Measurements from ENCODE around the gene RAPGEF6.

- TF ChIP-seq EZH2phosphoT487 (IDR thresholded peaks at IDR 0.05; ENCODE audit: borderline replicate concordance, low read length), result no peak
- no peak for TF ChIP-seq CTCF (IDR thresholded peaks at IDR 0.05; ENCODE audit: low read depth, low read length, poor library complexity, severe bottlenecking)
These were observed 234.4 kb downstream of the RAPGEF6 start for GRCh38 chr5:131400585-131400984.
